GM12864 (cell line): ENCODE results near the gene ASS1.

Source experiments
- DNase-seq: peaks from one replicate; pipeline ENCODE4 v3.0.0-alpha.2; 2011; ENCODE audit warnings: low read depth
- H3K4me3 ChIP-seq: 2 replicates; pipeline ENCODE4 v1.5.1; 2011; ENCODE audit warnings: mild to moderate bottlenecking, low read depth, low read length, control low read depth
- TF ChIP-seq, protein P1 (sequence below): IDR thresholded peaks from 2 replicates; pipeline ENCODE4 v1.5.1; 2011; ENCODE audit warnings: low read depth, mild to moderate bottlenecking, moderate library complexity, low read length, control low read depth, inconsistent platforms; ENCODE audit errors: missing control alignments

Gene ASS1

DNA sequence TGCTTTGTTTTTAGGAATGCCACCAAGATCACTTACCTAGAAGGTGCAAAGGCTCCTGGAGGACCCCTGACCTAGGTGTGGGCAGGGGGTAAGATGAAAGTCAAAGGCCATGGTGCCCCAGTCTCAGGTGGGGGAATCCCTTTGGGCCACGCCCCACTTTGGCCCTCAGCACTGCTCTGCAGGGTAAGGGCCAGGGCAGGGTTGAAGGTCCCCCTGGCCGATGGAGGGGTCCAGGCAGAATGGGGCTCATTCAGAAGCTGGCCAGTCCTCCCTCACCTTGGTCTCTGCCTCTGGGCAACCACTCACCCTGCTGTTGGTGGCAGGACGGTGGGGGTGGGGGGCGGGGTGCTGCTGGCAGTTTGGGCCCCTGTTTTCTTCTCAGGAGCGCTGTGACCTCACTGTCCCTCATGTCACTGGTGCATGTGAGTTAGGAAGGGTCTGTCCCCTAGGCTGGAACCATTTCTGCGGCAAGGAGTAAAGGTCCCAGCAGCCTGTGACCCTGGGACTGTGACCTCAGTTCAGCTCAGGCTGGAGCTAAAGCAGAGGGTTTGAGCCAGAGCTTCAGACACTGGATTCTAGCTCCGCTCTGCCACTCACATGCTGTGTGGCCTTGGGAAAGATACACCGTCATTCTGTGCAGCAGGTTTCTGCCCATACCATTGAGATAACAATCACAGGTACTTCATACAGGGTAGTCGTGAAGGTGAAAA, 1.9 kb upstream of the ASS1 start:
- H3K4me3 ChIP-seq, result no peak overlapping the region
- DNase-seq, result no peak
- TF ChIP-seq, protein P1, sequence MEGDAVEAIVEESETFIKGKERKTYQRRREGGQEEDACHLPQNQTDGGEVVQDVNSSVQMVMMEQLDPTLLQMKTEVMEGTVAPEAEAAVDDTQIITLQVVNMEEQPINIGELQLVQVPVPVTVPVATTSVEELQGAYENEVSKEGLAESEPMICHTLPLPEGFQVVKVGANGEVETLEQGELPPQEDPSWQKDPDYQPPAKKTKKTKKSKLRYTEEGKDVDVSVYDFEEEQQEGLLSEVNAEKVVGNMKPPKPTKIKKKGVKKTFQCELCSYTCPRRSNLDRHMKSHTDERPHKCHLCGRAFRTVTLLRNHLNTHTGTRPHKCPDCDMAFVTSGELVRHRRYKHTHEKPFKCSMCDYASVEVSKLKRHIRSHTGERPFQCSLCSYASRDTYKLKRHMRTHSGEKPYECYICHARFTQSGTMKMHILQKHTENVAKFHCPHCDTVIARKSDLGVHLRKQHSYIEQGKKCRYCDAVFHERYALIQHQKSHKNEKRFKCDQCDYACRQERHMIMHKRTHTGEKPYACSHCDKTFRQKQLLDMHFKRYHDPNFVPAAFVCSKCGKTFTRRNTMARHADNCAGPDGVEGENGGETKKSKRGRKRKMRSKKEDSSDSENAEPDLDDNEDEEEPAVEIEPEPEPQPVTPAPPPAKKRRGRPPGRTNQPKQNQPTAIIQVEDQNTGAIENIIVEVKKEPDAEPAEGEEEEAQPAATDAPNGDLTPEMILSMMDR, result no peak

DNA sequence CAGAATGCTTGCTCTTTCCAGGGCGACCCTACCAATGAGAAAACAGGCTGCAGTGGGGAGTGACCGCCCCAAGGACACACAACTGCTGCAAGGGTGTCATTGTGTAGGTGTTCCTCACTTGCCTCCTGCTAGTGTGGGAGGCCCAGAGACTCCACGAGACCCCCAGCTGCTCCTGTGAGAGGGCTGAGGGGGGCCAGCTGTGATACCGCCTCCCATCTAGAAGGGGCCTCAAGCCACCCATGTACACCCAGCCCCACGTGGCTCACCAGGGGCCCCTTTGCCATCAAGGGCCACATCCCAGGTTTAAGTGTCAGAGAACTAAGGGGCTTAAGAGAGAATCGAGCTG, 1.3 kb upstream of the ASS1 start:
- TF ChIP-seq, protein P1, result no peak
- H3K4me3 ChIP-seq, result no peak overlapping the region
- no peak for DNase-seq

DNA sequence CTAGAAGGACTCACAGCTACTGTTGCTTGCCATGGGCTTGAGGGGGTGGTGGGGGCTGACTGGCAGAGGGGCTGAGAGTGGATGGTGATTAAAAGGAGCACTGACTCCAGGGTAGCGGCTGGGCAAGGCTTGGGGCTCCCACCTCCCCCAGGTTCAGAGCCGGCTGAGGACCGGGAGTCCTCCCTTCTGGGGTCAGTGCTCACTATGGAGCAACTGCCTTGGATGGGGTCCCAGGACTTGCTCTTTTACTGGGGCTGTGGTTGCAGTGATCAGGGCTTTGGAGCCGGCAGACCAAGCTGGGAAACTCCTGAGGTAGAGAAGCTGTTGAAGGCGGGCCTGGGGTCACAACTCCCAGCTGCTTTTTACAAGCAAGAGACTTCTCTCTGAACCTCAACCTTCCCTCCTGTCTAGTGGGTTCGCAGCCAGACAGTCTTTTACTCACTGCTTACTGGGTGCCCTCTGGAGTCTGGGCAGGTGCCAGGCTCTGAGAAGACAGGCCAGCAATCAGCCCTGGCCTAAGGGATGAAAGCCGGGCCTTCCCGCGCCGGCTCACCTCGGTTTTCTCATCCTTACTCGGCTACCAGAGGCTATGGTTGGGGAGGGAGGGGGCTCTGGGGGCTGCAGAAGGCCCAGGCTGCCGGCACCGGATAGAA, 795 bp upstream of the ASS1 start:
- no peak overlapping the region for H3K4me3 ChIP-seq
- TF ChIP-seq, protein P1, result no peak
- DNase-seq, result no peak

DNA sequence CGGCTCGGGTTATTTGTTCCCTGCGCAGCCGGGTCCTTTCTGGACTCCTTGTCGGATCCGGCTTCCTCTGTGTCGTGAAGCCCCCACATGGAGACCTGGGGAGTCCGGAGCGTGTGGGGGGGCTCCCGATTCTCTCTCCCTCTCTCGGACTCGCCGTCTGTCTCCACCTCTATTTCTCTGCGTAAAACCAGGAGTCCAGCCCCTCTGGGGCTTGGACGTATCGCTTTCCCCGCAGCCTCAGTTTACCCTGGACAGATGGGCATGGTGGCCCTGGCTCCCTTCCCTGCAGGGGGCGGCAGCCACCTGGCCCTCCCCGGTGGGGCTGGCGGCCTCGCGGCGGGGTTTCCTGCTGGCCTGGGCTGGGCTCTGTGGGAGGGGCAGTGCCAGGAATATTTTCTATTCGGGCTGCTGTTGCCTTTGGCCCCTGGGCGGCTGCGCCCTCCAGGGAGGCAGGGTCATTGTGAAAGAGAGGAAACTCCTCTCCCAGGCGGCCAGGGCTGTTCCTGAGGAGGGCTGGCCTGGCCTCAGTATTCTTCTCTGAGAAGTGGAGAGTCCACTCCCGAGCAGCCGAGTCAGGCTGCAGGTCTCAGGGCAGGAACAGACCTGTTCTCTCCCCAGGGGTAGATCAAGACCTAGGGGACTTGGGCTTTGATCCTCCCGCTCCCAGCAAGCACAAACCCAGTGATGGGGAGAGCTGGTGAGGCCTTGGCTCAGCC, 665 bp downstream of the ASS1 start:
- TF ChIP-seq, protein P1, result no peak
- DNase-seq, result no peak
- peak overlapping the region; percentile 6; the same call in 1 of the 2 replicates for H3K4me3 ChIP-seq

DNA sequence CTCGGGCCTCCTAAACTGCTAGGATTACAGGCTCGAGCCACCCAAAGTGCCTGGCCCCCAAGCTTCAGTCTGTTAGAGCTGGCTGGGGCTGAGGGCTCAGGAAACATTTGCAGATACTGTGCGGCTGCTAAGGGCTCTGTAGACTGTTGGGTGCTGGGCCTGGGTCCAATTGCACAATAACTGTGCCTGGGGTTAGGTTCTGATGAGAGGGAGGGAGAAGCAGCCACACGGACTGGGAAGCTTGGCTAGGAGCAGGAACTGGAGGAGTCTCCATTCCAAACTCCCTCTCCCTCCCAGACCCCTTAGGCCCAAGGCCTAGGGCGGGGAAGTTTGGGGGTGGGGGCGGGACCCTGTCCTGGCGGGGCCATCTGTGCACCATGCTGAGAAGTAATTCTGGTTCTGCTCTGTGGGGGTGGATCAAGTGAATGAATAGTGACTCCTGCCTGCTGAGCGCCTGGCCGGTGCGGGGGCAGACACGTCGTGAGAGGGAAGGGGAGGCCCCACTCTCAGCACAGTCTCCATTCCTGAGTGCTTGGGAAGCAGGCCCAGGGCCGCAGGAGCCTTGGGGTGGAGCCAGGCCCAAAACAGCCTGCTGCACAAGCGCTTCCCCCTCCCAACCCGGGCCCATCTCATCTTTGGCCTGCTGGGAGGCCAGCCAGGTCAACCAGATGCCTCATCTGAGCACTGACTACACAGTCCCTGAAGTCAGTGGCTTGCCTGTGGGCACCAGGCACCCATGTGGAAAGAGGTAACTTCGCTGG, 1.5 kb downstream of the ASS1 start:
- H3K4me3 ChIP-seq, result no peak overlapping the region
- no peak for DNase-seq
- TF ChIP-seq, protein P1, result no peak

DNA sequence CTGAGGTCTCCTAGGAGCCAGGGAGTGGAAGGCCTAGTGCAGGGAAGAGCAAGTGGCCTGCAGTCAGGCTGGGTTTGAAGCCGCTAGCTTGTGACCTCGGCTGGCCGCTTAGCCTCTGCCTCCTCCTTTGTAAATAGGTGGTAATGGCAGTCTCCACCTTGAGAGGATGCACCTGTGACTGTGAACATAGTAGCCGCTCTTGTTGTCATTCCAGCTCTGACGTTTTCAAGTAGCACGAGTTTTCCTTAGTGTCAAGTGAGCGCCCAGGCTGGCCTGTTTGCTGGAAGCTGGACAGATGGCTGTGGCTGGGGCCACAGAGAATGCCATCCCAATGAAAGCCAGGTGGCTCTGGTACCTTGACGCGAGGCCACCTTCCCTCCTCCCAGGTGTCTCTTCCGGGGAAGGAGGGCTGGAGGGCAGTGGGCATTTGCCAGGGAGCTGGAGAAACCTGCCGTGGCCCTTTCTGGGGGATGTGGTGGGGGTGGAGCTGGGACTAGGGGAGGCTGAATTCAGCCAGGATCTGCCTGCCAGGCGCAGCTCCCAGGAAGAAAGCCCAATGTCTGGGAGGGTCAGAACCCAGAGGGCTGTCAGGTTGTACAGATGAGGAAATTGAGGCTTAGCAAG, 2.5 kb downstream of the ASS1 start:
- no peak for DNase-seq
- H3K4me3 ChIP-seq, result no peak overlapping the region
- TF ChIP-seq, protein P1, result no peak
